Neuronal stem cell (in vitro differentiated cells): ENCODE measurements around the gene PTPRM.

Source experiments
- DNase-seq: peaks from one replicate; pipeline ENCODE4 v3.0.0-alpha.2; 2013; ENCODE audit warnings: low spot score
- H2AFZ ChIP-seq: one replicate; pipeline ENCODE4 v1.6.1; 2013; ENCODE audit warnings: mild to moderate bottlenecking, low read length, inconsistent platforms
- H2AK5ac ChIP-seq: 2 replicates; pipeline ENCODE4 v1.6.1; 2013; ENCODE audit warnings: low read depth, mild to moderate bottlenecking, inconsistent platforms, low read length, moderate library complexity, mixed read lengths
- H2BK120ac ChIP-seq: 2 replicates; pipeline ENCODE4 v1.6.1; 2013; ENCODE audit warnings: low read depth, mild to moderate bottlenecking, inconsistent platforms, low read length, moderate library complexity, mixed read lengths
- H2BK12ac ChIP-seq: one replicate; pipeline ENCODE4 v1.6.1; 2013; ENCODE audit warnings: low read length, inconsistent platforms
- H2BK15ac ChIP-seq: 2 replicates; pipeline ENCODE4 v1.6.1; 2013; ENCODE audit warnings: mild to moderate bottlenecking, low read length, inconsistent platforms, mixed read lengths
- H2BK5ac ChIP-seq: one replicate; pipeline ENCODE4 v1.6.1; 2013; ENCODE audit warnings: inconsistent platforms, mild to moderate bottlenecking, low read length, moderate library complexity
- H3K14ac ChIP-seq: one replicate; pipeline ENCODE4 v1.6.1; 2013; ENCODE audit warnings: low read length, inconsistent platforms
- H3K18ac ChIP-seq: 2 replicates; pipeline ENCODE4 v1.6.1; 2013; ENCODE audit warnings: low read length, inconsistent platforms
- H3K23ac ChIP-seq: 2 replicates; pipeline ENCODE4 v1.6.1; 2013; ENCODE audit warnings: low read depth, mild to moderate bottlenecking, mixed read lengths, low read length, inconsistent platforms; ENCODE audit not compliant: poor library complexity
- H3K27ac ChIP-seq: replicated peaks from 3 replicates; pipeline ENCODE4 v1.5.1; 2013; ENCODE audit warnings: low read length, inconsistent platforms
- H3K27me3 ChIP-seq, 3 experiments: 2 replicates each; pipeline ENCODE4 v1.6.1; 2013; ENCODE audit warnings: low read length in 3 of 3, mild to moderate bottlenecking in 2 of 3, inconsistent platforms in 1 of 3, low read depth in 1 of 3, mixed read lengths in 1 of 3, moderate library complexity in 1 of 3; ENCODE audit not compliant: control insufficient read depth in 3 of 3, insufficient read depth in 3 of 3
- H3K36me3 ChIP-seq, 2 donors: replicated peaks in 1 of 2; 2 replicates each; pipeline ENCODE4 v1.6.1; 2013; ENCODE audit warnings: low read length in 2 of 2; ENCODE audit not compliant: control insufficient read depth in 2 of 2, insufficient read depth in 2 of 2
- H3K4ac ChIP-seq: 2 replicates; pipeline ENCODE4 v1.6.1; 2013; ENCODE audit warnings: inconsistent platforms, mild to moderate bottlenecking, low read length, moderate library complexity
- H3K4me1 ChIP-seq, 2 donors: 1 replicate in 1 of 2; 2 replicates in 1 of 2; pipeline ENCODE4 v1.6.1; 2013; ENCODE audit warnings: low read length in 2 of 2, low read depth in 1 of 2; ENCODE audit not compliant: control insufficient read depth in 2 of 2, insufficient read depth in 1 of 2
- H3K4me2 ChIP-seq: one replicate; pipeline ENCODE4 v1.6.1; 2013; ENCODE audit warnings: mild to moderate bottlenecking, low read length, inconsistent platforms; ENCODE audit not compliant: insufficient read depth, poor library complexity, severe bottlenecking
- H3K4me3 ChIP-seq, 2 donors: 2 replicates each; pipeline ENCODE4 v1.5.1; 2013; ENCODE audit warnings: low read length in 2 of 2, mild to moderate bottlenecking in 2 of 2, inconsistent platforms in 1 of 2, moderate library complexity in 1 of 2
- H3K79me1 ChIP-seq: one replicate; pipeline ENCODE4 v1.6.1; 2013; ENCODE audit warnings: low read depth, mild to moderate bottlenecking, inconsistent platforms, low read length, moderate library complexity
- H3K9ac ChIP-seq: one replicate; pipeline ENCODE4 v1.6.1; 2013; ENCODE audit warnings: mild to moderate bottlenecking, low read depth, low read length, inconsistent platforms; ENCODE audit not compliant: poor library complexity
- H3K9me3 ChIP-seq, 2 donors: replicated peaks in 1 of 2; 2 replicates each; pipeline versions ENCODE3 to v1.6.1; 2013; ENCODE audit warnings: low read length in 2 of 2, mild to moderate bottlenecking in 2 of 2, inconsistent platforms in 1 of 2, low read depth in 1 of 2, mixed read lengths in 1 of 2, moderate library complexity in 1 of 2; ENCODE audit not compliant: control insufficient read depth in 2 of 2, insufficient read depth in 1 of 2
- H4K8ac ChIP-seq: one replicate; pipeline ENCODE4 v1.6.1; 2013; ENCODE audit warnings: low read depth, mild to moderate bottlenecking, inconsistent platforms, low read length, moderate library complexity
- H4K91ac ChIP-seq: one replicate; pipeline ENCODE4 v1.6.1; 2013; ENCODE audit warnings: low read length, low read depth, mild to moderate bottlenecking, inconsistent platforms; ENCODE audit not compliant: poor library complexity
- WGBS, 2 donors: extraction: QIAGEN DNeasy Blood & Tissue Kit; methylation state at CpG; one replicate each; pipeline ENCODE4 v1.1.7; 2013; ENCODE audit warnings: missing lambda C conversion rate in 2 of 2, mixed read lengths in 1 of 2; ENCODE audit not compliant: insufficient read length in 2 of 2, insufficient replicate concordance in 1 of 2; ENCODE audit errors: extremely low coverage in 2 of 2; 5-methylcytosine and 5-hydroxymethylcytosine counted together

PTPRM gene

DNA sequence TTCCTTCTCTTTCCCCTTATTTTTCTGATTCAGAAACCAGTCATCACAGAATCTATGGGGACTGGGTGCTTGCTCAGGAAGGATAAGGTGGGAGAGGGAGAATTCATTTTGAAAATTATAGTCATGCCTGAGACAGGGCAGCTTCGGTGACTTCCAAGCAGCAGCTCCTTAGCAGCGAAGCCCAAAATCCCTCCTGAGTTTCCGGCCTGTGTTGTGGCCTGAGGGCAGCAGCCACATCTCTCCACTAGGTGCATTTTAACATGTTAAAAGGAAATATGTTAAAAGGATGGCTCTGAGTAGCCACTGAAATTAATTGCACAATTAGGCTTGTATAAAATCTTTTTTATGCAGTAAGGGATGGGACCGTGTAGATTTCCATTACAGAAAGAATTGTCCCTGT is 835.1 kb downstream of the PTPRM start:
- Histone ChIP-seq H2BK120ac (no peak overlapping the region), H3K4me2 (no peak overlapping the region), H4K8ac (no peak overlapping the region), H3K36me3 (no peaks in the 10 kb centered on the region), H3K27ac (no peak overlapping the region), H3K9me3 (no peaks in the 10 kb centered on the region), H3K4me3 (no peak overlapping the region), H3K14ac (no peak overlapping the region), H3K4me1 (peaks cover 0 to 3% of the 10 kb centered on the region in 2 donors), H3K9ac (no peak overlapping the region), H3K23ac (no peak overlapping the region), H2BK15ac (no peak overlapping the region), H3K79me1 (no peaks in the 10 kb centered on the region), H2AK5ac (no peak overlapping the region), H2BK12ac (no peak overlapping the region), H3K27me3 (no peaks in the 10 kb centered on the region), H3K18ac (no peak overlapping the region), H2AFZ (no peak overlapping the region), H2BK5ac (no peak overlapping the region), H4K91ac (no peak overlapping the region), H3K4ac (no peak overlapping the region)
- WGBS, 2 donors: no CpG with 5 or more reads among the region's 4 CpGs
- DNase-seq: no peak

DNA sequence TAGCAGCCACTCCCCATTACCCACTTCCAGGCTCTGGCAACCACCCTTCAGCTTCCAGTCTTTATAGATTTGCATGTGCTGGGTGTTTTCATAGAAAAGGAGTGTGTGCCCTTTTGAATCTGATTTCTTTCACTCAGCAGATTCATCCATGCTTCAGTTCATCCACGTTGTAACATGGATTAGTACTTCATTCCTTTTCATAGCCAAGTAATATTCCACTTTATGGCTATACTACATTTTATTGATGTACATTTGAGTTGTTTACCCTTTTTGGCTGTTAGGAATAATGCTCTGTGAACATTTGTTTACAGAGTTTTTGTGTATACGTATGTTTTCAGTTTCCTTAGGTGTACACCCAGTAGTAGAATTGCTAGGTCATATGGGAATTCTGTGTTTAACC is 836.6 kb downstream of the PTPRM start:
- Histone ChIP-seq H3K4ac (no peak overlapping the region), H2BK12ac (no peak overlapping the region), H3K4me1 (peaks cover 0 to 3% of the 10 kb centered on the region in 2 donors), H2BK5ac (no peak overlapping the region), H3K27me3 (no peaks in the 10 kb centered on the region), H3K9ac (no peak overlapping the region), H3K4me2 (no peak overlapping the region), H4K91ac (no peak overlapping the region), H3K23ac (no peak overlapping the region), H4K8ac (no peak overlapping the region), H3K4me3 (no peak overlapping the region), H3K27ac (no peak overlapping the region), H3K9me3 (no peaks in the 10 kb centered on the region), H2BK15ac (no peak overlapping the region), H2AFZ (no peak overlapping the region), H3K36me3 (no peaks in the 10 kb centered on the region), H3K14ac (no peak overlapping the region), H2AK5ac (no peak overlapping the region), H3K18ac (no peak overlapping the region), H3K79me1 (no peaks in the 10 kb centered on the region), H2BK120ac (no peak overlapping the region)
- no CpG with 5 or more reads among the region's 2 CpGs for WGBS, 2 donors
- DNase-seq: no peak

DNA sequence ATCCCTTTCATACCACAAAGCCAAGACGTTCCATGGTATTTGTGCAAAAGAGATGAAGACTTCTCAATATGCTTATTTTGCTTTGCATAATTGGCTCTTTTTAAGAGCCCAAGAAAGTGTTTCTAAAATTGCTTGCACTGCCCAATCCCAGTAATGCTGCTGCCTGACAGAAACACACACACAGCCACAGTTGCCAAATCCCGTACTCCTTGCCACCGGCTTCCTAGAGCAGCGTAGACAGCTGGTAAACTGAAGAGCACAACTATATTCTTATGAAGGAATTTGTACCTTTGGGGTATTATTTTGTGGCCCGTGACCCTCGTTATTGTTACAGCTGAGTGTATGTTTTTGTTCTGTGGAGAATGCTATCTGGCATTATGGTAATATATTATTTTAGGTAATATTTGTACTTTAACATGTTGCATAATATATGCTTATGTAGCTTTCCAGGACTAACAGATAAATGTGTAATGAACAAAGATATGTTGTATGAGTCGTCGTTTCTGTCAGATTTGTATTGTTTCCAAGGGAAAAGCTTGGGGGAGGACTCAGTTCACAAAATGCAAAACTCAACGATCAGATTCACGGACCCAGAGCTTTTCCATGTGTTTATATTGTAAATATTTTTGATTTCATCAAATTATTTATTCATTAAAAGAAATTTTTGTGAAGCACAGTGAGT is 839.2 kb downstream of the PTPRM start:
- Histone ChIP-seq H3K4me1 (no peaks in the 10 kb centered on the region), H3K36me3 (no peaks in the 10 kb centered on the region)
- no CpG with 5 or more reads among the region's 10 CpGs for WGBS, 2 donors

DNA sequence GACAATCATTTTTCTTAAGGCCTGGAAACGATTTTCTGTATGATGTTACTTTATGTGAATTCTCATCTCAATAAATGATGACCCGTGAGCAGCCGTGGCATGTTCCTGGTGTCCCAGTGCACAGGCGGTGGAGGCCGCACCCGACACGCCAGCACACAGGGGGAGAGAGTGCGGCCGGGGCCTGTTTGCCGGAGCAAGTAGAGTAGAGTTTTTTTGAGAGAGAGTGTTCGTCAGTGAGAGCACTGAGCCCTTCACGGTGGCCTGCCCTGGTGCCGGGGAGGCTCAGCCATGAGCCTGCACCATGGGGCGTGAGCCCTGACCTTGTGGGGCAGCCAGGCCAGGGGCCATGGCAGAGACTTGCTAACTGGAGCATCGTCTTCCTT is 839.7 kb downstream of the PTPRM start:
- no peak overlapping the region for H3K27ac ChIP-seq
- H2AFZ ChIP-seq: no peak overlapping the region
- H3K36me3 ChIP-seq: no peaks in the 10 kb centered on the region
- H4K91ac ChIP-seq: no peak overlapping the region
- H3K4ac ChIP-seq: no peak overlapping the region
- H3K23ac ChIP-seq: no peak overlapping the region
- no peaks in the 10 kb centered on the region for H3K4me1 ChIP-seq
- no peaks in the 10 kb centered on the region for H3K79me1 ChIP-seq
- no peak overlapping the region for H2BK12ac ChIP-seq
- H3K4me3 ChIP-seq: no peak overlapping the region
- H3K18ac ChIP-seq: peak overlapping the region; percentile 41
- no peak overlapping the region for H2BK5ac ChIP-seq
- H4K8ac ChIP-seq: no peak overlapping the region
- no peak overlapping the region for H2AK5ac ChIP-seq
- H3K9me3 ChIP-seq: peaks cover under 1 to 11% of the 10 kb centered on the region in 2 donors
- H3K9ac ChIP-seq: peak overlapping the region; percentile 31
- no peak overlapping the region for H2BK120ac ChIP-seq
- WGBS, 2 donors: no CpG with 5 or more reads among the region's 15 CpGs
- DNase-seq: no peak
- no peak overlapping the region for H2BK15ac ChIP-seq
- H3K27me3 ChIP-seq: no peaks in the 10 kb centered on the region
- H3K4me2 ChIP-seq: no peak overlapping the region
- H3K14ac ChIP-seq: no peak overlapping the region

More for the DNA sequence above, 839.2 kb downstream of the PTPRM start:
- DNase-seq: no peak
- Histone ChIP-seq H3K9me3 (peaks cover 0 to 7% of the 10 kb centered on the region in 2 donors), H4K8ac (no peak overlapping the region), H2AK5ac (no peak overlapping the region), H3K79me1 (no peaks in the 10 kb centered on the region), H2BK5ac (no peak overlapping the region), H3K23ac (no peak overlapping the region), H3K4me2 (no peak overlapping the region), H2BK120ac (no peak overlapping the region), H2BK15ac (no peak overlapping the region), H3K4ac (no peak overlapping the region), H3K27me3 (no peaks in the 10 kb centered on the region), H3K14ac (no peak overlapping the region), H3K9ac (no peak overlapping the region), H2AFZ (no peak overlapping the region), H3K18ac (no peak overlapping the region), H3K4me3 (no peak overlapping the region), H2BK12ac (no peak overlapping the region), H3K27ac (no peak overlapping the region), H4K91ac (no peak overlapping the region)
